Measurements from ENCODE around the gene TRAPPC6A. TPM values are rescaled to one million over a fixed set of nuclear protein-coding genes. Genes with fewer than 3 reads are reported as not detected.

Gene TRAPPC6A
- total and polyA plus RNA-seq, 2 of the 13 experiments (the other 11 are each of a cell fraction or from before 2014, with no cell fraction given) = 6.5 to 21.0 TPM

GRCh38 chr19:45177817-45178261 lies at the start of gene TRAPPC6A (continued):
- TF ChIP-seq ZBTB26 (CRISPR knock-in tag; IDR thresholded peaks at IDR 0.05; ENCODE audit: borderline replicate concordance) = no peak
- TF ChIP-seq ZNF101 (CRISPR knock-in tag; IDR thresholded peaks at IDR 0.05; ENCODE audit: borderline replicate concordance, low read depth) = peak; percentile 41; the same call in 1 of the 2 replicates
- TF ChIP-seq FOXA3 (CRISPR knock-in tag; IDR thresholded peaks at IDR 0.05) = no peak
- no peak for TF ChIP-seq ZNF33A (CRISPR knock-in tag; IDR thresholded peaks at IDR 0.05; ENCODE audit: borderline replicate concordance)
- no peak for TF ChIP-seq TEF (CRISPR knock-in tag; IDR thresholded peaks at IDR 0.05)
- TF ChIP-seq SNAPC2 (CRISPR knock-in tag; IDR thresholded peaks at IDR 0.05) = peak; percentile 89; the same call in 1 of the 2 replicates
- no peak for TF ChIP-seq ZNF180 (CRISPR knock-in tag; IDR thresholded peaks at IDR 0.05; ENCODE audit: borderline replicate concordance, low read depth)
- TF ChIP-seq EP300 (IDR thresholded peaks at IDR 0.05; ENCODE audit: low read depth in 2 of 2, low read length in 2 of 2) = no peak
- no peak for TF ChIP-seq EP300 (CRISPR knock-in tag; IDR thresholded peaks at IDR 0.05; ENCODE audit: borderline replicate concordance)
- no peak; the same call in 1 of the 2 replicates for TF ChIP-seq TBX3 (IDR thresholded peaks at IDR 0.05; ENCODE audit: borderline replicate concordance)
- TF ChIP-seq DRAP1 (CRISPR knock-in tag; IDR thresholded peaks at IDR 0.05) = no peak; the same call in 1 of the 2 replicates
- TF ChIP-seq ZNF790 (CRISPR knock-in tag; IDR thresholded peaks at IDR 0.05; ENCODE audit: borderline replicate concordance) = no peak
- no peak; the same call in 1 of the 2 replicates for TF ChIP-seq SAFB2 (CRISPR knock-in tag; IDR thresholded peaks at IDR 0.05; ENCODE audit: borderline replicate concordance, low read depth)
- TF ChIP-seq ZNF569 (CRISPR knock-in tag; IDR thresholded peaks at IDR 0.05; ENCODE audit: borderline replicate concordance) = no peak; the same call in 1 of the 2 replicates
- TF ChIP-seq ATF4 (CRISPR knock-in tag; IDR thresholded peaks at IDR 0.05) = no peak
- TF ChIP-seq FOXP1 (IDR thresholded peaks at IDR 0.05) = no peak
- no peak for TF ChIP-seq FOXP1 (CRISPR knock-in tag; IDR thresholded peaks at IDR 0.05)
- no peak for TF ChIP-seq RERE (CRISPR knock-in tag; IDR thresholded peaks at IDR 0.05; ENCODE audit: low read depth)
- TF ChIP-seq ZNF713 (CRISPR knock-in tag; IDR thresholded peaks at IDR 0.05) = 0 out of 2 replicates have a peak, but pooled peaks have one; percentile 38
- TF ChIP-seq TAF1 (CRISPR knock-in tag; IDR thresholded peaks at IDR 0.05) = peak; percentile 80
- TF ChIP-seq CBFB (CRISPR knock-in tag; IDR thresholded peaks at IDR 0.05) = 0 out of 2 replicates have a peak, but pooled peaks have one; percentile 5
- no peak for TF ChIP-seq SP1 (IDR thresholded peaks at IDR 0.05)
- TF ChIP-seq SP1 (CRISPR knock-in tag; IDR thresholded peaks at IDR 0.05) = no peak

All from HepG2 (cell line).